Measurements from ENCODE around the gene NFATC3. TPM values are rescaled to one million over a fixed set of nuclear protein-coding genes. Genes with fewer than 3 reads are reported as not detected.

Gene NFATC3
- total and polyA plus RNA-seq, 2 experiments from 2014 or later, result 13.1 to 35.9 TPM

GRCh38 chr16:68089067-68089466, 3.9 kb downstream of the NFATC3 start:
- no peak for TF ChIP-seq EZH2phosphoT487 (IDR thresholded peaks at IDR 0.05; ENCODE audit: low read depth, severe bottlenecking, unreplicated experiment)
- no peak for TF ChIP-seq EZH2 (IDR thresholded peaks at IDR 0.05; ENCODE audit: borderline replicate concordance)
- no peak for TF ChIP-seq CTCF (IDR thresholded peaks at IDR 0.05; ENCODE audit: poor library complexity)
- H3K4me1 ChIP-seq (ENCODE audit: insufficient read depth), result peaks cover 26% of the 10 kb centered on the region
- no peak overlapping the region for H2AFZ ChIP-seq
- WGBS (ENCODE audit: low lambda C conversion rate, missing lambda C conversion rate), result 92% methylated on average over 4 of the region's 4 CpGs
- H3K9me3 ChIP-seq (ENCODE audit: low read depth), result no peaks in the 10 kb centered on the region
- H3K79me2 ChIP-seq, result peaks cover 83% of the 10 kb centered on the region
- no peak overlapping the region for H3K4me2 ChIP-seq
- no peak overlapping the region for H3K4me3 ChIP-seq
- H3K9me2 ChIP-seq (replicated peaks; ENCODE audit: insufficient read depth), result no peaks in the 10 kb centered on the region
- H4K20me1 ChIP-seq (ENCODE audit: insufficient read depth, poor library complexity, severe bottlenecking), result peaks cover 46% of the 10 kb centered on the region
- H3K36me3 ChIP-seq (replicated peaks; ENCODE audit: insufficient read depth, low read depth), result no peaks in the 10 kb centered on the region
- H3K27ac ChIP-seq, result no peak overlapping the region
- no peak for DNase-seq (ENCODE audit: low spot score)
- no peaks in the 10 kb centered on the region for H3K27me3 ChIP-seq

GRCh38 chr16:68090130-68090529, 5.0 kb downstream of the NFATC3 start:
- TF ChIP-seq CTCF (IDR thresholded peaks at IDR 0.05; ENCODE audit: poor library complexity), result no peak
- peak overlapping the region; percentile 21 for H3K4me2 ChIP-seq
- peaks cover 22% of the 10 kb centered on the region for H3K4me1 ChIP-seq (ENCODE audit: insufficient read depth)
- WGBS (ENCODE audit: low lambda C conversion rate, missing lambda C conversion rate), result 62% methylated on average over 3 of the region's 3 CpGs
- no peak overlapping the region for H2AFZ ChIP-seq
- no peak for DNase-seq (ENCODE audit: low spot score)
- peaks cover 54% of the 10 kb centered on the region for H4K20me1 ChIP-seq (ENCODE audit: insufficient read depth, poor library complexity, severe bottlenecking)
- no peaks in the 10 kb centered on the region for H3K9me3 ChIP-seq (ENCODE audit: low read depth)
- no peaks in the 10 kb centered on the region for H3K36me3 ChIP-seq (replicated peaks; ENCODE audit: insufficient read depth, low read depth)
- no peak overlapping the region for H3K4me3 ChIP-seq
- H3K9me2 ChIP-seq (replicated peaks; ENCODE audit: insufficient read depth), result no peaks in the 10 kb centered on the region
- H3K27ac ChIP-seq, result no peak overlapping the region
- H3K27me3 ChIP-seq, result no peaks in the 10 kb centered on the region
- peaks cover 94% of the 10 kb centered on the region for H3K79me2 ChIP-seq

DNA sequence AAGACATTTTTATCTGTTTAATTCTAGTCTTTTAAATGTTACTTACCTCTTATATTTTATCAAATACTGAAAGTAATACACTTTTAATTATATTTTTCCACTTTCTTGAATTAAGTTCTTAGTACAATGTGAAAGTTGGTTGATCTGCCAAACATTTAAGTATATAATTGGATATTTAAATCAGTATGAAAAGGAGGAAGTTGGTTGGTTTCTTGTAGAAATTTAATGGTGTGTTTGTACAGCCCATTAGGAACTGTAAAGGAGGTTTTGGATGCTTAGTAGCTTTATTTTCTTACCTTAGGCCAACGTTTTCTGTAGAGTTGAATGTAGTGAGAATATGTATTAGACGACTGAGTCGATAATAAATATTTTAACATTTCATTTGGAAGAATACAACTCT, 5.4 kb downstream of the NFATC3 start:
- Histone ChIP-seq H3K4me2 (peak overlapping the region; percentile 21), H3K4me1 (ENCODE audit: insufficient read depth) (peaks cover 22% of the 10 kb centered on the region), H3K79me2 (peaks cover 98% of the 10 kb centered on the region), H3K9me3 (ENCODE audit: low read depth) (no peaks in the 10 kb centered on the region), H3K27ac (no peak overlapping the region), H3K27me3 (no peaks in the 10 kb centered on the region), H3K9me2 (replicated peaks; ENCODE audit: insufficient read depth) (no peaks in the 10 kb centered on the region), H4K20me1 (ENCODE audit: insufficient read depth, poor library complexity, severe bottlenecking) (peaks cover 56% of the 10 kb centered on the region), H2AFZ (no peak overlapping the region), H3K4me3 (no peak overlapping the region), H3K36me3 (replicated peaks; ENCODE audit: insufficient read depth, low read depth) (no peaks in the 10 kb centered on the region)
- WGBS (ENCODE audit: low lambda C conversion rate, missing lambda C conversion rate), result 80% methylated on average over 3 of the region's 3 CpGs
- TF ChIP-seq CTCF (IDR thresholded peaks at IDR 0.05; ENCODE audit: poor library complexity) (no peak), EZH2phosphoT487 (IDR thresholded peaks at IDR 0.05; ENCODE audit: low read depth, severe bottlenecking, unreplicated experiment) (no peak), EZH2 (IDR thresholded peaks at IDR 0.05; ENCODE audit: borderline replicate concordance) (no peak)
- no peak for DNase-seq (ENCODE audit: low spot score)
